GM21619 (cell line): ENCODE measurements around the gene MGME1.
A peak's percentile ranks its signal among the peaks of the same experiment; 100 is the strongest.

Experiments
- ATAC-seq: cut with Tn5 transposase; IDR thresholded peaks from one replicate; pipeline ENCODE4 v1.9.1; 2021; ENCODE audit not compliant: unreplicated experiment

The MGME1 gene, protein sequence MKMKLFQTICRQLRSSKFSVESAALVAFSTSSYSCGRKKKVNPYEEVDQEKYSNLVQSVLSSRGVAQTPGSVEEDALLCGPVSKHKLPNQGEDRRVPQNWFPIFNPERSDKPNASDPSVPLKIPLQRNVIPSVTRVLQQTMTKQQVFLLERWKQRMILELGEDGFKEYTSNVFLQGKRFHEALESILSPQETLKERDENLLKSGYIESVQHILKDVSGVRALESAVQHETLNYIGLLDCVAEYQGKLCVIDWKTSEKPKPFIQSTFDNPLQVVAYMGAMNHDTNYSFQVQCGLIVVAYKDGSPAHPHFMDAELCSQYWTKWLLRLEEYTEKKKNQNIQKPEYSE

DNA sequence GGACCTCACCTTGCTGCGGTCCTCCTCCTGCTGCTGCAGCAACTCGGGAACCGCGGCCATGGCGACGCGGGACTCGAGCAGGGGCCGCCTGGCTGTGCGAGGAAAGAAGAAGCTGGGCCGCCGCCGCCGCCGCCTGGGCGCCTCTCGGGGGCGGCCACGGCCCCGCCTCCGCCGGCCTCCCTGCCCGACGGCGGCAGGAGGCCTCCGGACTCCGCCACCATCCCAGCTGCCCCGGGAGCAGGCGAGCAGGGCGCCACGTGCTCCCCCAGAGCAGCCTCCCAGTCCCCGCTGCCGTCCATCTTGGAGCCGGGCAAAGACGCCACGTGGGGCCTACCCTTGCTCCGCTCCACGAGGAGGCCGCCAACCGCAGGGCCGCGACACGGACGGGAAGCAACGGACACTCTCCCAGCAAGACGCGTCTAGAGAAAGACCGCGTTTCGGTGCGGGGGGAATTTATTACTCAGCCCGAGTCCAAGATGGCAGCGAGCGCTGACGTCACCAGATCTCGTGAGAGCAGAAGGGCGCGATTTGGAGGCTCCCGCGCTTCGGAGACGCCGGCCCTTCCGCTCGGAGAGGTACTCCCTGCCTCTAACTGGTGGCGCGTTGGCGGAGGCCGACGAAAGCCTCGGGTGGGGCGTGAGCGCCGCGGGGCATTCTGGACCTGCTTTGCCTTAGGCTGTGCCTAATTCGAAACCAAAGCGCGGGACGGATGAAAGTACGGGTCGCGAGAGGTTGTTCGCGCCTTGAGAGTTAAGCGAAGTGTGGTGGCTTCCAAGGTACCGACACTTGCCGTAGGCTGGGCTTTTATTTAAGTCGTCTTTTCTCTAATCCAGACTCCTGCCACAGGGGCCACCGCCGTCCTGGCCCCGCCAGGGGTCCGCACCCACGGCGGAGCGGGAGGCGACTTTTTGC is at the start of gene MGME1, which contains the start of gene SNX5:
TSS of gene MGME1 (plus strand) at position 653 of the 912 bp plus-strand sequence. CDS start 842 bp downstream, outside the sequence.
TSS of gene SNX5 (minus strand) at position 429 of the 912 bp plus-strand sequence. CDS start at position 60, 369 bp downstream.
- peak; percentile 73 for ATAC-seq

DNA sequence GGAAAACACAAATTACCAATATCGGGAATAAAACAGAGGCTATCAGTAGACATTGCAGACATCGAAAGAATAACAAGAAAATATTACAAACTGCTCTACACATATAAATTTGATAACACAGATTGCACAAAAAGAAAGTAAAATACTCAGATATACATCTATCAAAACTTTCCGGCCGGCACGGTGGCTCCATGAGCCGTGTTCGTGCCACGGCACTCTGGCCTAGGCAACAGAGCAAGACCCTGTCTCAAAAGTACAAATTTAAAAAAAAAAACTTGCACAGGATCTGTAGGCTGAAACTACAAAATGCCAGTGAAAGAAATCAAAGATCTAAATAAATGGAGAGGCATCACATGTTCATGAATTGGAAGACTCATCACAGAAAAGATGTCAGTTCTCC is 49.7 kb upstream of the MGME1 start:
- no peak for ATAC-seq

DNA sequence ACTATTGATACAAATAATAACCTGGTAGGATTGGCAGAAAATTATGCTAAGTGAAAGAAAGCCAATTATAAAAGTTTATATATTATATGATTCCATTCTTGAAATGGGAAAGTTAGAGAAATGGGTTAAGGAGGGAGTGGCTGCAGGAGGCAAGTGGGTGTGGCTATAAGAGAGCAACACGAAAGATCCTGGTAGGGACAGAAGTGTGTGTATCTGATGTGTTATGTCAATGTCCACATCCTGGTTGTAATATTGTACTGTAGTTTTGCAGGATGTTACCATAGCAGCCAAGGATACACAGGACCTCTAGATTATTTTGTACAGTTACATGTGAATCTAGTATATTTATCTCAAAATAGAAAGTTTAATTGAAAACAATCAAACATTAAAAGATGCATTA is 47.0 kb upstream of the MGME1 start:
- ATAC-seq = no peak

DNA sequence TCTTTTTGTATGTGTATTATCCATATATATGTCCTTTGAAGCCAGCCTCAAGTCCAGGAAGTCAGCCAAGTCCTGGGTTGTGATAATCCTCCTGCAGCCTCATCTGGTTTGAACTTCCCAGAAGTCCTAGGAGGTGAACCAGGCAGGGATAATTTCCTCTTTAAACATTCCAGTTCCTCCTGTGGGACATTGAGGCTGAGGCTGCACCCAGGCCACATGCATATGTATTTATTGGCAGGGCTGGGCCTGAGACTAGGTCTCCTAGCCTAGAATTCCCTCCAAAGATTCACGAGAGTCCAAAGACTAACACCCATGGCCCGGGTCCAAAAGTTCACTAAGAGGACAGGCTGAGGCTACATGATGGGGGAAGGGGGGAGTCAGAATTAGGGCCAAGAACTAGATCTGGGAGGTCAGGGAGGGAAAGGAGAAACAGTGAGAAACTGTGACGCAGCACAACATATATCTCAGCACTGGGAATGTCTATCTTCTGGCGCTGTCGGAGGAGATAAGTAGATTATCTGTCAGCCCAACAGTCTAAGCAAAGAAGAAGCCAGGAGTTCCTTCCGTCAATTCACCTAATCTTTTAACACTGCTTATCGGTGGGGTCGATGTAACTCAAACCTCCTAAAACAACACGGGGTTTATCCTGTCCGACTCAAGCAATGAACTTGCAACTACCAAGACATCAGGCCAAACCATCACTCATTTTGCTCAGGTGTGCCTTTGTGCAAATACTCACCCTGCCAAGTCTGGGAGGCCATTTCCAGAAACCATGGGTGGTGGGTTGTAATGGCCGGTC is 43.5 kb upstream of the MGME1 start:
- ATAC-seq = no peak

GRCh38 chr20:17925940-17926300 is 42.9 kb upstream of the MGME1 start:
- ATAC-seq = no peak

- no peak for ATAC-seq
Observed at GRCh38 chr20:17928211-17928611, 40.6 kb upstream of the MGME1 start.

GRCh38 chr20:17928633-17929311 is 40.0 kb upstream of the MGME1 start:
- no peak for ATAC-seq

DNA sequence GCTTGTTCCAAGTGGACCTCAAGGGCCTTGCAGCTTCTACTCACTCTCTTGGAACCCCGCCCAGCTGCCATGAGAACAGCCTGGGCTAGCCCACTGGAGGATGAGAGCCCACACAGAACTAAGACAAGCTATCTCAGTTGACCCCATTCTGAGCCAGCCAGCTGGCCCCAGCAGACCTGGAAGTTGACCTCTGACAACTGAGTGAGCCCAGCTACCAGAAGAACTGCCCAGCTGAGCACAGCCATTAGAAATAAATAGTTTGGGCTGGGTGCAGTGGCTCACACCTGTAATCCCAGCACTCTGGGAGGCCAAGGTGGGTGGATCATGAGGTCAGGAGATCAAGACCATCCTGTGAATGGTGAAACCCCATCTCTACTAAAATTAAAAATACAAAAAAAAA is 37.3 kb upstream of the MGME1 start:
- ATAC-seq = no peak

- ATAC-seq = no peak
Observed at GRCh38 chr20:17932396-17932795, 36.4 kb upstream of the MGME1 start.

DNA sequence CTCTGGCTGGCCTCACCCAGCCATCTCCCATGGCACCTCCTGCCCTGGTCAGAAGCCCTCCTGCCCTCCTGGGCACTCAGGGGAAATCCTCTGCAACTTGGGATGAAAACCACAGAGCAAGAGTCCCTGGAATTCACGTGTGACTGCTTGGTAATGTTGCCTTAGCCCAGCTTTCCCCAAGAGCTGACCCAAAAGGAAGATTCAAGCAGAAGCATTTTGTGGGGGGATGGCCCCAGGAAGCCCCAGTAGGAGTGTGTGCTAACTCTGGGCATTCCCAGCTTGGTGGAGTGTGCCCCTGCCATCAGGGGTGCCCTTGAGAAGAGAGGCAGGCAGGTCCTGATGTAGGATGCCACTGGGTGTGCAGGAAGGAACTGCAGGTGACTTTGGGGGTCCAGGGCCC is 35.7 kb upstream of the MGME1 start:
- ATAC-seq = no peak

DNA sequence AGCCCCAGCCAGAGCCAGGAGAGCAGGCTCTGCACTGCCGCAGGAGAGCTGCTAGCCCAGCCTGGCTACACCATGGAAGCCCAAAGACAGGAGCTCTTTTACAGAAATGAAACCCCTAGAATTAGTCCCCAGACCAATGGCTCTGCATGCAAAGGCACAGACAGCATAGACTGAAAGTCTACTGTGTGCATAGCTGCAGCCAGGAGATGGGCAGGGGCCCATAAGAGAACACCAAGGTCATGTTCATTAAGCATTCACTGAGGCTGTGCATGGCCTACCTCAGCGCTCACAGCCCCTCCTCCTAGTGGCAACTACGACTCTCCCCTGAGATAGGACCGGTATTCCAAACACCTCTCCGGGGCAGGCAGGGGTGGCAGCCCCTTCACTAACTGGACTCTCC is 35.1 kb upstream of the MGME1 start:
- ATAC-seq = no peak

DNA sequence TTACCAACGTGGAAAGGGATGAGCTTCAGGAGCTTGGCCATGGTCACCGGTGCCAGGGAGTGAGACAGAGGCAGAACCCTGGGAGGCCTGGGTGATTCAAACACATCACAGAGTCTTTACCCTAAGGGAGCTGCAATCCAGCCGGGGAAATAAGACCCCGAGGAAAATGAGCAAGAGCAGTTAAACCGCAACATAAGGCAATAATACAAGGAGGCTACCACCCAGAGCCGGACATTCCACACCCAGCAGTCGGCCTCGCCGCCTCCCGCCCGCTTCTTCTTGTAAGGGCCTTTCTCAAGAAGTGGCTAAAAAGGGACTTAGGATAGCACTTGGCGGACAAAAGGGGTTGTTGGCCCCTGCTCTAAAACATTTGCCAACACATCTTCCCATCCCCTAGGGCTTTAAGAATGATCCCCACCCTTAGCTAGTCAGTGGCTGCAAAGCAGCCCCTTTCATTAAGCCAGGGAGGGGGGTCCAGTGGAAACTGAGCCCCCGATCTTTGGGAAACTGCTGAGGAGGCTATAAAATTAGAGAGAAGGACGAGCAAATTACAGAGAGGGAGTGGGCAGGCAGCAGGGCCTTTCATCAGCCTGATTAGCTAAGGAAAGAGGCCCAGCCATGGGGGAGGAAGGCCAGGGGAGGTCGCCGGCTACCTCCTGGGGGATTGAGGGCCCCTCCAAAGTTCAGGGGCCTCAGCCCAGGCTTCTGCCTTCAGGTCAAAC is 34.5 kb upstream of the MGME1 start:
- ATAC-seq = no peak

- ATAC-seq = no peak
Observed at GRCh38 chr20:17935186-17935585, 33.6 kb upstream of the MGME1 start.

DNA sequence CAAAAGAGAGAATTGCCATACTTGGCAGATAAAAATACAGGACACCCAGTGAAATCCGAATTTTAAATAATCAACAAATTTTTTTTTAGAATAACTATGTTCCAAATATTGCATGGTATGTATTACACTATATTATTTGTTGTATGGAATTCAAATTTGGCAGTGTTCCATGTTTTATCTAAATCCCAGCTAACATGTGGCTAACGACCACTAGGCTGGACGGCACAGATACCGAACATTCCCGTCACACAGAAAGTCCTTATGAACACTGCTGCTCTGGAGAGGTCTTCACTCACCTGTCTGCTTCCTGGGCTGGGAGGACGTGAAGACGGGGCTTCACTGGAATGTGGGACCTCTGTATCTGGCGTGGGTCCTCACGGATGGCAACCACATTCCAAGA is 33.1 kb upstream of the MGME1 start:
- no peak for ATAC-seq

GRCh38 chr20:17936286-17936760 is 32.5 kb upstream of the MGME1 start:
- no peak for ATAC-seq

GRCh38 chr20:17936761-17937732 is 31.8 kb upstream of the MGME1 start:
- ATAC-seq = no peak

DNA sequence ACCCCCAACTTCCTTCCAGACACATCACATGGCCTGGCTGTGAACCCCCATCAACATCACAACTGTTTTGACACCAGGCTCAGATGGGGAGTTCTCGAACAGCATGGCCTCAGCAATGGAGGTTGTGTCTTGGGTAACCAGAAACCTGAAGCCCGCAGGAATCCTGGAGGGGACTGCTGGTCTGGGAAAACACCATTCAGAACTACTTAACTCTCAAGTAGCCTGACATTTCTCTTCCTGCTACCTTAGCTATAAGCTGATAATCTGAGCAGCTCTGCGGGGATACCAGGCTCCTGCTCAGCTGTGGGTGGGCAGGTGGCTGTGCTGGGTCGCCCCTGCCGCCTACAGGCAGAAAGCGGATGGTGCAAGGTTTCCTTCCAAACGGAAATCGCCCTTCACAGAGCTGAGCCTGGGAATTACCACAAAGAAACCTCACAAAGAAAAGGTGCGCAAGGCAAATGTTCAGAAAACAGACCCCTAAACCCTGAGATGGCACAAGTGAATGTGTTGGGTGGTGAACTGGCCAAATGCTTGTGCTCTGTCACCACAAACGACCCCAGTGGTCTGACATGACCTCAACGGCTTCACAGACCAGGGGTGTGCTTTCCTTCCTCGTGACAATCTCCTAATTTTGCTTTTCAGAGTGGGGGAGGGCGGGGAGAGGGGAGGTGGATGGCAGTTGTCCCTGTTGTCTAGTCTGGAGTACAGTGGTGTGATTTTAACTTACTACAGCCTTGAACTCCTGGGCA is 29.8 kb upstream of the MGME1 start:
- ATAC-seq = peak; percentile 75

DNA sequence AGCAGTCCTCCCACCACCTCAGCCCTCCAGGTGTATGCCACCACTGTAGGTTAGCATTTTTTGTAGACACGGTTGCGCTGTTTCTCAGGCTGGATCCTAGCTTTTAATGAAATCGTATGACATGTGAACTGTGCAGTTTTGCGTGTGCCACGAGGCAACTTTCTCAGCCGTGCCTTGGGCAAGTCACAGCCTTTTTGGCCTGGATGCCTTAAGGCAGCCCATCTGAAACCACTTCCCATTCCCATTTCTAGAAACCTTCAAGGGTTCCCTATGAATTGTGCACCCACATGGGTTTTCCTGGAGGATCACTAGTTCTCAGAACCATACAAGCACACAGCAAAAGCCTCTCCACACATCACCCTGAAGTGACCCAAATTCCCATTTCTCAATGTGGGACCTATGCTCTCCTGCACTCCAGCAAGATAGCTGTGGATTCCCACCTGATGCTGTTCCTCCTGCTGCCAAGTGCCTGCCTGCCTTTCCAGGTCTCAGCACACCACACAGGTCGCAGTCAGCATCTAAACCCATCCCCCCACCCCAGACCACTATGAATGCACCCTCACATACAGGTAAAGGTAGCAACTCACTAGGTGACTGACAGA is 29.1 kb upstream of the MGME1 start:
- ATAC-seq = no peak
